ENCODE results near the gene C8G. TPM values are rescaled to one million over a fixed set of nuclear protein-coding genes. Genes with fewer than 3 reads are reported as not detected.

Gene C8G
- total and polyA plus RNA-seq, 2 of the 4 experiments (the other 2 are of a cell fraction), result 0.80 TPM; not detected in 1

GRCh38 chr9:136970361-136970760 lies 25.3 kb downstream of the C8G start:
- H2AK5ac ChIP-seq (ENCODE audit: low read depth, low read length), result no peak overlapping the region
- DNase-seq, result no peak
- H2BK5ac ChIP-seq (ENCODE audit: low read depth, low read length, poor library complexity, severe bottlenecking), result no peak overlapping the region
- H3K14ac ChIP-seq (replicated peaks; ENCODE audit: low read depth, low read length), result no peak overlapping the region
- H3K4me2 ChIP-seq (ENCODE audit: low read depth, low read length), result no peak overlapping the region
- no peaks in the 10 kb centered on the region for H3K79me1 ChIP-seq (ENCODE audit: low read depth in 1 of 2, low read length in 2 of 2)
- H2BK15ac ChIP-seq (ENCODE audit: low read depth, low read length), result no peak overlapping the region
- no TSS peak for BruUV-seq (replicated peaks)
- intact Hi-C loops (cut with micrococcal nuclease) (no loop called here), dilution Hi-C loops (cut with HindIII; ENCODE audit: low sequenced_read_pairs, unreplicated experiment) (no loop called here), in situ Hi-C loops (cut with MboI; ENCODE audit: low sequenced_read_pairs) (no loop called here)
- no peaks in the 10 kb centered on the region for H3K36me3 ChIP-seq (ENCODE audit: control insufficient read depth, insufficient read depth, low read length)
- no peak overlapping the region for H2BK20ac ChIP-seq (ENCODE audit: low read depth, low read length)
- no peak overlapping the region for H2BK120ac ChIP-seq (ENCODE audit: low read depth, low read length)
- H2AK9ac ChIP-seq (replicated peaks; ENCODE audit: low read depth, low read length, poor library complexity), result no peak overlapping the region
- no peak overlapping the region for H3K56ac ChIP-seq (ENCODE audit: extremely low read depth, insufficient read depth, low read length)
- no peak for ATAC-seq (ENCODE audit: low read depth)
- no peak for TF ChIP-seq POLR2A (IDR thresholded peaks at IDR 0.05; ENCODE audit: low read depth, low read length)
- no peak for TF ChIP-seq RAD21 (IDR thresholded peaks at IDR 0.05; ENCODE audit: low read length)
- TF ChIP-seq CHD1 (IDR thresholded peaks at IDR 0.05; ENCODE audit: low read depth, low read length), result no peak
- no peak for TF ChIP-seq RFX5 (IDR thresholded peaks at IDR 0.05; ENCODE audit: low read depth, low read length)
- TF ChIP-seq MXI1 (IDR thresholded peaks at IDR 0.05; ENCODE audit: borderline replicate concordance, low read depth, low read length), result no peak
- TF ChIP-seq MAZ (IDR thresholded peaks at IDR 0.05; ENCODE audit: borderline replicate concordance, low read depth, low read length), result no peak
- no peak for TF ChIP-seq CEBPB (IDR thresholded peaks at IDR 0.05; ENCODE audit: low read depth, low read length)
- no peak for TF ChIP-seq RCOR1 (IDR thresholded peaks at IDR 0.05; ENCODE audit: insufficient replicate concordance, low read length)
- no peak for TF ChIP-seq FOS (IDR thresholded peaks at IDR 0.05; ENCODE audit: low read depth, low read length)
- no peak for TF ChIP-seq BHLHE40 (IDR thresholded peaks at IDR 0.05; ENCODE audit: low read depth, low read length)
- TF ChIP-seq USF2 (IDR thresholded peaks at IDR 0.05; ENCODE audit: low read depth, low read length), result no peak
- H3K27me3 ChIP-seq (ENCODE audit: control insufficient read depth, insufficient read depth, low read length), result peaks cover 19% of the 10 kb centered on the region
- H3K4ac ChIP-seq (ENCODE audit: low read depth, low read length), result no peak overlapping the region
- no peaks in the 10 kb centered on the region for H4K20me1 ChIP-seq (ENCODE audit: insufficient read depth, low read length)
- CTCF ChIA-PET, result no interaction called here
- H3K9me1 ChIP-seq (ENCODE audit: insufficient read depth, low read length), result no peaks in the 10 kb centered on the region
- no CpG with 5 or more reads among the region's 11 CpGs for WGBS, 2 experiments (ENCODE audit: extremely low coverage in 2 of 2, insufficient read length in 1 of 2)
- no peak overlapping the region for H3K9ac ChIP-seq (ENCODE audit: low read depth, low read length)
- H3K27ac ChIP-seq (ENCODE audit: insufficient read depth, low read length), result no peak overlapping the region
- no peak overlapping the region for H4K91ac ChIP-seq (ENCODE audit: insufficient read depth, low read depth, low read length)
- H4K8ac ChIP-seq (ENCODE audit: low read depth in 2 of 2, low read length in 2 of 2), result no peak overlapping the region
- no peak overlapping the region for H4K5ac ChIP-seq (ENCODE audit: low read depth, low read length)
- no peak overlapping the region for H3K4me3 ChIP-seq (ENCODE audit: insufficient read depth, low read depth, low read length)
- no peak overlapping the region for H3K18ac ChIP-seq (ENCODE audit: low read depth, low read length)
- H3K9me3 ChIP-seq (ENCODE audit: control insufficient read depth, insufficient read depth, low read length), result no peaks in the 10 kb centered on the region
- no peak overlapping the region for H3K23ac ChIP-seq (ENCODE audit: low read depth, low read length)
- no peaks in the 10 kb centered on the region for H3K4me1 ChIP-seq (ENCODE audit: control insufficient read depth, insufficient read depth, low read length)
- H2AFZ ChIP-seq (replicated peaks; ENCODE audit: low read length, poor library complexity), result no peak overlapping the region
- POLR2A ChIA-PET (ENCODE audit: unreplicated experiment), result no interaction called here

Measured in IMR-90 (cell line).